ENCODE measurements around the gene SERPIND1.
A peak's percentile ranks its signal among the peaks of the same experiment; 100 is the strongest.

Gene SERPIND1

DNA sequence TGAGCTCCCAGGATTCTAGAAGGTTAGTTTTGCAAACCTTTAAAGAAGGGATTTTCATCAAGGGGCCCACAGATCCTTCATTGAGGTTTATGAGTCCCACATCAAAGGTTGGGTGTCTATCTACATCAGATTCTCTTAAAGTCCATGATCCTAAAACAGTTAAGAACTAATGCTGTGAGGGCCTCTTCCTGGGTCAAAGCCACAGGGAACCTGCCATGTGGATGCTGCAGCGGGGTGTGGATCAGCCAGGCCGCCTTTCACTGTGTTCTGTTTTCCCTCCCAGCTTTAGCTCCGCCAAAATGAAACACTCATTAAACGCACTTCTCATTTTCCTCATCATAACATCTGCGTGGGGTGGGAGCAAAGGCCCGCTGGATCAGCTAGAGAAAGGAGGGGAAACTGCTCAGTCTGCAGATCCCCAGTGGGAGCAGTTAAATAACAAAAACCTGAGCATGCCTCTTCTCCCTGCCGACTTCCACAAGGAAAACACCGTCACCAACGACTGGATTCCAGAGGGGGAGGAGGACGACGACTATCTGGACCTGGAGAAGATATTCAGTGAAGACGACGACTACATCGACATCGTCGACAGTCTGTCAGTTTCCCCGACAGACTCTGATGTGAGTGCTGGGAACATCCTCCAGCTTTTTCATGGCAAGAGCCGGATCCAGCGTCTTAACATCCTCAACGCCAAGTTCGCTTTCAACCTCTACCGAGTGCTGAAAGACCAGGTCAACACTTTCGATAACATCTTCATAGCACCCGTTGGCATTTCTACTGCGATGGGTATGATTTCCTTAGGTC lies 5.3 kb downstream of the SERPIND1 start:
- H3K36me3 ChIP-seq (ENCODE audit: control insufficient read depth in 2 of 2, insufficient read depth in 1 of 2, low read length in 2 of 2), result peaks cover 0 to 33% of the 10 kb centered on the region in 2 experiments; a peak in 1 of 3 replicates
- no peaks in the 10 kb centered on the region for H3K4me1 ChIP-seq (ENCODE audit: control insufficient read depth, insufficient read depth, low read length)
- no peak for TF ChIP-seq ZNF423 (tag by site-specific recombination; IDR thresholded peaks at IDR 0.05)
- no peak for TF ChIP-seq ZEB2 (tag by site-specific recombination; IDR thresholded peaks at IDR 0.05)
- peak; percentile 16; the same call in 1 of the 2 replicates for TF ChIP-seq ZIC2 (tag by site-specific recombination; IDR thresholded peaks at IDR 0.05)
- ChIA-PET CTCF (interaction anchor here (0.7 to 2.4 kb wide), 5 partner anchors 9 to 202 kb away, joined by 4 to 9 read pairs (median 4); no protein-coding TSS in a partner anchor), POLR2A (no interaction called here)
- H3K27ac ChIP-seq (ENCODE audit: extremely low read depth, low read depth, low read length), result no peak overlapping the region
- H3K9me3 ChIP-seq (ENCODE audit: control insufficient read depth, insufficient read depth, low read depth, low read length), result no peaks in the 10 kb centered on the region
- no peak overlapping the region for H3K4me3 ChIP-seq (ENCODE audit: low read depth, low read length)

DNA sequence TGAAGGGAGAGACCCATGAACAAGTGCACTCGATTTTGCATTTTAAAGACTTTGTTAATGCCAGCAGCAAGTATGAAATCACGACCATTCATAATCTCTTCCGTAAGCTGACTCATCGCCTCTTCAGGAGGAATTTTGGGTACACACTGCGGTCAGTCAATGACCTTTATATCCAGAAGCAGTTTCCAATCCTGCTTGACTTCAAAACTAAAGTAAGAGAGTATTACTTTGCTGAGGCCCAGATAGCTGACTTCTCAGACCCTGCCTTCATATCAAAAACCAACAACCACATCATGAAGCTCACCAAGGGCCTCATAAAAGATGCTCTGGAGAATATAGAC lies 5.9 kb downstream of the SERPIND1 start:
- no peak overlapping the region for H3K27ac ChIP-seq (ENCODE audit: extremely low read depth, low read depth, low read length)
- TF ChIP-seq ZNF623 (tag by site-specific recombination; IDR thresholded peaks at IDR 0.05) (no peak), ZNF571 (tag by site-specific recombination; IDR thresholded peaks at IDR 0.05) (no peak), SCRT2 (tag by site-specific recombination; IDR thresholded peaks at IDR 0.05) (no peak), ZNF521 (tag by site-specific recombination; IDR thresholded peaks at IDR 0.05) (no peak), YY2 (tag by site-specific recombination; IDR thresholded peaks at IDR 0.05) (no peak), ZNF146 (tag by site-specific recombination; IDR thresholded peaks at IDR 0.05) (no peak), KLF16 (tag by site-specific recombination; IDR thresholded peaks at IDR 0.05) (no peak), ZNF184 (tag by site-specific recombination; IDR thresholded peaks at IDR 0.05) (no peak), ZBTB48 (tag by site-specific recombination; IDR thresholded peaks at IDR 0.05) (no peak), ZNF335 (tag by site-specific recombination; conservative IDR thresholded peaks at IDR 0.05) (no peak), ZNF76 (tag by site-specific recombination; IDR thresholded peaks at IDR 0.05; ENCODE audit: borderline replicate concordance, low read depth) (no peak), KLF10 (tag by site-specific recombination; IDR thresholded peaks at IDR 0.05) (no peak), ZNF629 (tag by site-specific recombination; IDR thresholded peaks at IDR 0.05) (no peak), ZNF747 (tag by site-specific recombination; IDR thresholded peaks at IDR 0.05) (no peak), ZBTB20 (tag by site-specific recombination; IDR thresholded peaks at IDR 0.05) (no peak), ZNF843 (tag by site-specific recombination; IDR thresholded peaks at IDR 0.05) (no peak), ZNF404 (tag by site-specific recombination; IDR thresholded peaks at IDR 0.05) (no peak), ZNF768 (tag by site-specific recombination; IDR thresholded peaks at IDR 0.05) (no peak)
- TF ChIP-seq, protein P1, sequence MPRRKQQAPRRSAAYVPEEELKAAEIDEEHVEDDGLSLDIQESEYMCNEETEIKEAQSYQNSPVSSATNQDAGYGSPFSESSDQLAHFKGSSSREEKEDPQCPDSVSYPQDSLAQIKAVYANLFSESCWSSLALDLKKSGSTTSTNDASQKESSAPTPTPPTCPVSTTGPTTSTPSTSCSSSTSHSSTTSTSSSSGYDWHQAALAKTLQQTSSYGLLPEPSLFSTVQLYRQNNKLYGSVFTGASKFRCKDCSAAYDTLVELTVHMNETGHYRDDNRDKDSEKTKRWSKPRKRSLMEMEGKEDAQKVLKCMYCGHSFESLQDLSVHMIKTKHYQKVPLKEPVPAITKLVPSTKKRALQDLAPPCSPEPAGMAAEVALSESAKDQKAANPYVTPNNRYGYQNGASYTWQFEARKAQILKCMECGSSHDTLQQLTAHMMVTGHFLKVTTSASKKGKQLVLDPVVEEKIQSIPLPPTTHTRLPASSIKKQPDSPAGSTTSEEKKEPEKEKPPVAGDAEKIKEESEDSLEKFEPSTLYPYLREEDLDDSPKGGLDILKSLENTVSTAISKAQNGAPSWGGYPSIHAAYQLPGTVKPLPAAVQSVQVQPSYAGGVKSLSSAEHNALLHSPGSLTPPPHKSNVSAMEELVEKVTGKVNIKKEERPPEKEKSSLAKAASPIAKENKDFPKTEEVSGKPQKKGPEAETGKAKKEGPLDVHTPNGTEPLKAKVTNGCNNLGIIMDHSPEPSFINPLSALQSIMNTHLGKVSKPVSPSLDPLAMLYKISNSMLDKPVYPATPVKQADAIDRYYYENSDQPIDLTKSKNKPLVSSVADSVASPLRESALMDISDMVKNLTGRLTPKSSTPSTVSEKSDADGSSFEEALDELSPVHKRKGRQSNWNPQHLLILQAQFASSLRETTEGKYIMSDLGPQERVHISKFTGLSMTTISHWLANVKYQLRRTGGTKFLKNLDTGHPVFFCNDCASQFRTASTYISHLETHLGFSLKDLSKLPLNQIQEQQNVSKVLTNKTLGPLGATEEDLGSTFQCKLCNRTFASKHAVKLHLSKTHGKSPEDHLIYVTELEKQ (tag by site-specific recombination; IDR thresholded peaks at IDR 0.05; ENCODE audit: borderline replicate concordance), result no peak
- TF ChIP-seq, protein P2, sequence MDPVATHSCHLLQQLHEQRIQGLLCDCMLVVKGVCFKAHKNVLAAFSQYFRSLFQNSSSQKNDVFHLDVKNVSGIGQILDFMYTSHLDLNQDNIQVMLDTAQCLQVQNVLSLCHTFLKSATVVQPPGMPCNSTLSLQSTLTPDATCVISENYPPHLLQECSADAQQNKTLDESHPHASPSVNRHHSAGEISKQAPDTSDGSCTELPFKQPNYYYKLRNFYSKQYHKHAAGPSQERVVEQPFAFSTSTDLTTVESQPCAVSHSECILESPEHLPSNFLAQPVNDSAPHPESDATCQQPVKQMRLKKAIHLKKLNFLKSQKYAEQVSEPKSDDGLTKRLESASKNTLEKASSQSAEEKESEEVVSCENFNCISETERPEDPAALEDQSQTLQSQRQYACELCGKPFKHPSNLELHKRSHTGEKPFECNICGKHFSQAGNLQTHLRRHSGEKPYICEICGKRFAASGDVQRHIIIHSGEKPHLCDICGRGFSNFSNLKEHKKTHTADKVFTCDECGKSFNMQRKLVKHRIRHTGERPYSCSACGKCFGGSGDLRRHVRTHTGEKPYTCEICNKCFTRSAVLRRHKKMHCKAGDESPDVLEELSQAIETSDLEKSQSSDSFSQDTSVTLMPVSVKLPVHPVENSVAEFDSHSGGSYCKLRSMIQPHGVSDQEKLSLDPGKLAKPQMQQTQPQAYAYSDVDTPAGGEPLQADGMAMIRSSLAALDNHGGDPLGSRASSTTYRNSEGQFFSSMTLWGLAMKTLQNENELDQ (tag by site-specific recombination; IDR thresholded peaks at IDR 0.05; ENCODE audit: low read depth), result no peak
- ChIA-PET CTCF (interaction anchor here (1.0 to 2.4 kb wide), 4 partner anchors 10 to 106 kb away, joined by 4 to 9 read pairs (median 6); no protein-coding TSS in a partner anchor), POLR2A (no interaction called here)
- H3K36me3 ChIP-seq (ENCODE audit: control insufficient read depth in 2 of 2, insufficient read depth in 1 of 2, low read length in 2 of 2), result peaks cover 0 to 33% of the 10 kb centered on the region in 2 experiments; a peak in 1 of 3 replicates
- H3K9me3 ChIP-seq (ENCODE audit: control insufficient read depth, insufficient read depth, low read depth, low read length), result no peaks in the 10 kb centered on the region
- H3K4me1 ChIP-seq (ENCODE audit: control insufficient read depth, insufficient read depth, low read length), result no peaks in the 10 kb centered on the region
- no peak overlapping the region for H3K4me3 ChIP-seq (ENCODE audit: low read depth, low read length)

Measured in HEK293 (cell line).